Natural killer cell (primary cell): ENCODE measurements around the gene TARS2. TPM values are rescaled to one million over a fixed set of nuclear protein-coding genes. Genes with fewer than 3 reads are reported as not detected.
A peak's percentile ranks its signal among the peaks of the same experiment; 100 is the strongest.

ENCODE experiments used
- ATAC-seq, 3 donors: fragments of 150-1000 bp in 2 of 3; fragments of 200-7000 bp in 1 of 3; cut with Tn5 transposase; 1 replicate in 1 of 3; 2 replicates in 2 of 3; pipeline ENCODE4 v1.10.0; 2021; ENCODE audit warnings: mild to moderate bottlenecking in 2 of 3, moderate library complexity in 2 of 3
- DNase-seq, 2 donors: peaks; one replicate each; pipeline versions ENCODE4 v3.0.0 to v3.0.0-alpha.2; 2013 to 2021; ENCODE audit warnings: mixed read lengths in 1 of 2
- H3K27ac ChIP-seq: one replicate; pipeline ENCODE4 v1.5.1; 2013; ENCODE audit warnings: mild to moderate bottlenecking, low read length
- H3K27me3 ChIP-seq: one replicate; pipeline ENCODE4 v1.6.1; 2013; ENCODE audit warnings: low read length; ENCODE audit not compliant: control insufficient read depth, insufficient read depth
- H3K36me3 ChIP-seq: one replicate; pipeline ENCODE4 v1.6.1; 2013; ENCODE audit warnings: low read length; ENCODE audit not compliant: control insufficient read depth, insufficient read depth
- H3K4me1 ChIP-seq: one replicate; pipeline ENCODE4 v1.6.1; 2013; ENCODE audit warnings: low read length; ENCODE audit not compliant: control insufficient read depth, insufficient read depth
- H3K4me3 ChIP-seq: one replicate; pipeline ENCODE4 v1.5.1; 2013; ENCODE audit warnings: low read length
- H3K9me3 ChIP-seq: one replicate; pipeline ENCODE4 v1.6.1; 2013; ENCODE audit warnings: low read length; ENCODE audit not compliant: control insufficient read depth, insufficient read depth
- H3K27ac Mint-ChIP-seq, 2 donors: one replicate each; pipeline ENCODE4 v1.8.0; 2022; ENCODE audit warnings: mild to moderate bottlenecking in 2 of 2, mixed read lengths in 2 of 2, moderate library complexity in 1 of 2
- H3K27me3 Mint-ChIP-seq, 2 donors: one replicate each; pipeline ENCODE4 v1.8.0; 2022; ENCODE audit warnings: low read depth in 2 of 2, mixed read lengths in 2 of 2
- H3K36me3 Mint-ChIP-seq: one replicate; pipeline ENCODE4 v1.8.0; 2022; ENCODE audit warnings: mixed read lengths
- H3K4me1 Mint-ChIP-seq, 2 donors: one replicate each; pipeline ENCODE4 v1.8.0; 2022; ENCODE audit warnings: mixed read lengths in 2 of 2
- H3K4me3 Mint-ChIP-seq: one replicate; pipeline ENCODE4 v1.8.0; 2022; ENCODE audit warnings: mild to moderate bottlenecking, moderate library complexity, mixed read lengths
- H3K9me3 Mint-ChIP-seq, 2 donors: one replicate each; pipeline ENCODE4 v1.8.0; 2022; ENCODE audit warnings: mixed read lengths in 2 of 2
- CTCF ChIP-seq: fragments of 200-600 bp; IDR thresholded peaks from one replicate; pipeline ENCODE4 v1.8.0; 2022; ENCODE audit warnings: antibody characterized with exemption
- WGBS: methylation state at CpG from one replicate; pipeline ENCODE4 v1.1.7; 2013; ENCODE audit warnings: missing lambda C conversion rate; ENCODE audit not compliant: insufficient coverage; 5-methylcytosine and 5-hydroxymethylcytosine counted together
- intact Hi-C: fragments of 100-400 bp; cut with micrococcal nuclease; formaldehyde crosslinking; loops from one replicate; pipeline ENCODE4 v1.14.2; 2022
- total RNA-seq, 4 donors: library from RNA; stranded (reverse); fragments of 120-200 nt in 1 of 4; gene quantifications; one replicate each; pipeline versions ENCODE4 v1.2.3 to v1.2.4, GENCODE V29; 2013 to 2022

The TARS2 gene
- total RNA-seq, 3 donors from 2014 or later (not counting 1 experiment from before 2014, with no cell fraction given): 34.7 to 50.0 (median 44.9) TPM

GRCh38 chr1:150484431-150484830 is 2.8 kb upstream of the TARS2 start:
- intact Hi-C loops: no loop called here
- peaks cover 6% of the 10 kb centered on the region for H3K36me3 ChIP-seq
- no peak for ATAC-seq
- no peaks in the 10 kb centered on the region for H3K9me3 Mint-ChIP-seq
- peaks cover 7% of the 10 kb centered on the region for H3K36me3 Mint-ChIP-seq
- H3K4me1 ChIP-seq: peaks cover 10% of the 10 kb centered on the region
- no peaks in the 10 kb centered on the region for H3K27me3 Mint-ChIP-seq
- H3K27ac Mint-ChIP-seq: no peak overlapping the region
- H3K9me3 ChIP-seq: no peaks in the 10 kb centered on the region
- H3K4me3 Mint-ChIP-seq: no peak overlapping the region
- no peak for DNase-seq
- H3K4me3 ChIP-seq: no peak overlapping the region
- 96% methylated on average over 4 of the region's 5 CpGs for WGBS
- peaks cover 24 to 26% of the 10 kb centered on the region in 2 donors for H3K4me1 Mint-ChIP-seq
- no peaks in the 10 kb centered on the region for H3K27me3 ChIP-seq
- no peak for TF ChIP-seq CTCF
- no peak overlapping the region for H3K27ac ChIP-seq

GRCh38 chr1:150484861-150485260 is 2.4 kb upstream of the TARS2 start:
- Histone ChIP-seq H3K4me1 (peaks cover 10% of the 10 kb centered on the region), H3K9me3 (no peaks in the 10 kb centered on the region), H3K36me3 (peaks cover 7% of the 10 kb centered on the region), H3K27ac (no peak overlapping the region), H3K27me3 (no peaks in the 10 kb centered on the region), H3K4me3 (no peak overlapping the region)
- H3K4me3 Mint-ChIP-seq: peak overlapping the region; percentile 60
- ATAC-seq (no peak), DNase-seq (no peak)
- 69% methylated on average over 2 of the region's 2 CpGs for WGBS
- H3K4me1 Mint-ChIP-seq: peaks cover 24 to 26% of the 10 kb centered on the region in 2 donors
- peaks cover 8% of the 10 kb centered on the region for H3K36me3 Mint-ChIP-seq
- TF ChIP-seq CTCF: no peak
- no peaks in the 10 kb centered on the region for H3K9me3 Mint-ChIP-seq
- intact Hi-C loops: no loop called here
- H3K27ac Mint-ChIP-seq: no peak overlapping the region
- no peaks in the 10 kb centered on the region for H3K27me3 Mint-ChIP-seq

GRCh38 chr1:150487763-150488115 is 520 bp downstream of the TARS2 start:
- intact Hi-C loops: no loop called here
- DNase-seq (peak in 1 of 2 donors; percentile 39), ATAC-seq (no peak)
- Histone ChIP-seq H3K36me3 (peaks cover 21% of the 10 kb centered on the region), H3K4me1 (peaks cover 10% of the 10 kb centered on the region), H3K27ac (peak overlapping the region; percentile 89), H3K9me3 (no peaks in the 10 kb centered on the region), H3K27me3 (no peaks in the 10 kb centered on the region), H3K4me3 (peak overlapping the region; percentile 94)
- peaks cover 16% of the 10 kb centered on the region for H3K36me3 Mint-ChIP-seq
- H3K4me1 Mint-ChIP-seq: peaks cover 24 to 26% of the 10 kb centered on the region in 2 donors
- whole genome bisulfite sequencing: 7% methylated on average over 6 of the region's 7 CpGs
- H3K9me3 Mint-ChIP-seq: no peaks in the 10 kb centered on the region
- peak overlapping the region; percentile 97 for H3K27ac Mint-ChIP-seq
- no peak for TF ChIP-seq CTCF
- H3K27me3 Mint-ChIP-seq: no peaks in the 10 kb centered on the region
- H3K4me3 Mint-ChIP-seq: peak overlapping the region; percentile 96

- ATAC-seq (no peak), DNase-seq (no peak)
- H3K36me3 Mint-ChIP-seq: peaks cover 16% of the 10 kb centered on the region
- H3K27ac Mint-ChIP-seq: no peak overlapping the region
- Histone ChIP-seq H3K27me3 (no peaks in the 10 kb centered on the region), H3K9me3 (no peaks in the 10 kb centered on the region), H3K4me1 (peaks cover 1% of the 10 kb centered on the region), H3K36me3 (peaks cover 45% of the 10 kb centered on the region), H3K4me3 (no peak overlapping the region), H3K27ac (no peak overlapping the region)
- intact Hi-C loops: no loop called here
- no peak overlapping the region for H3K4me3 Mint-ChIP-seq
- no peaks in the 10 kb centered on the region for H3K9me3 Mint-ChIP-seq
- no peaks in the 10 kb centered on the region for H3K27me3 Mint-ChIP-seq
- H3K4me1 Mint-ChIP-seq: peaks cover 10 to 11% of the 10 kb centered on the region in 2 donors
- WGBS: 95% methylated on average over 8 of the region's 8 CpGs
- no peak for TF ChIP-seq CTCF
These were observed 6.0 kb downstream of the TARS2 start for GRCh38 chr1:150493175-150493574.
